Transverse colon (tissue), 4 donors: ENCODE measurements around the gene TERF2IP. TPM values are rescaled to one million over a fixed set of nuclear protein-coding genes. Genes with fewer than 3 reads are reported as not detected.

Source experiments
- DNase-seq: peaks from one replicate; pipeline ENCODE4 v3.0.0-alpha.2; 2019
- H3K27ac ChIP-seq, 4 donors: fragments of 200-600 bp; sonication (generic); 2 replicates each; pipeline ENCODE4 v1.5.1; 2016 to 2018; ENCODE audit warnings: inconsistent platforms in 4 of 4
- H3K27me3 ChIP-seq: fragments of 200-600 bp; sonication (generic); 2 replicates; pipeline ENCODE4 v1.5.1; 2017; ENCODE audit warnings: inconsistent platforms
- H3K36me3 ChIP-seq, 4 donors: fragments of 200-600 bp; sonication (generic); 2 replicates each; pipeline ENCODE4 v1.5.1; 2017 to 2019; ENCODE audit warnings: inconsistent platforms in 4 of 4
- H3K4me1 ChIP-seq, 4 donors: fragments of 200-600 bp; sonication (generic); 2 replicates each; pipeline ENCODE4 v1.5.1; 2017 to 2020; ENCODE audit warnings: inconsistent platforms in 4 of 4
- H3K4me3 ChIP-seq, 4 donors: fragments of 200-600 bp; sonication (generic); 1 replicate in 1 of 4; 2 replicates in 3 of 4; pipeline versions ENCODE4 v1.5.1 to v1.6.1; 2017 to 2019; ENCODE audit warnings: inconsistent platforms in 4 of 4
- H3K9me3 ChIP-seq, 2 donors: fragments of 200-600 bp; sonication (generic); 2 replicates each; pipeline ENCODE4 v1.5.1; 2017 to 2019; ENCODE audit warnings: inconsistent platforms in 2 of 2
- CTCF ChIP-seq, 5 experiments: fragments of 200-600 bp in 3 of 5; fragments of 450-650 bp in 2 of 5; sonication (generic) in 3 of 5; IDR thresholded peaks; 1 replicate in 2 of 5; 2 replicates in 3 of 5; pipeline ENCODE4 v1.5.1; 2016 to 2017; ENCODE audit warnings: antibody characterized with exemption in 5 of 5, inconsistent platforms in 3 of 5, mild to moderate bottlenecking in 2 of 5, moderate library complexity in 1 of 5
- EP300 ChIP-seq: sonication (generic); formaldehyde crosslinking; IDR thresholded peaks from one replicate; pipeline ENCODE4 v1.6.1; 2017; ENCODE audit warnings: antibody characterized with exemption, low read depth
- POLR2A ChIP-seq: fragments of 450-650 bp; IDR thresholded peaks from one replicate; pipeline ENCODE4 v1.6.1; 2016; ENCODE audit warnings: antibody characterized with exemption, mild to moderate bottlenecking, moderate library complexity
- POLR2AphosphoS5 ChIP-seq, 3 donors: sonication (generic); formaldehyde crosslinking; IDR thresholded peaks; one replicate each; pipeline ENCODE4 v1.6.1; 2016; ENCODE audit warnings: antibody characterized with exemption in 3 of 3
- WGBS, 2 donors: methylation state at CpG; one replicate each; pipeline ENCODE4 v1.1.5; 2018; ENCODE audit warnings: low coverage in 1 of 2; 5-methylcytosine and 5-hydroxymethylcytosine counted together
- in situ Hi-C, 4 donors: fragments of 200-750 bp; cut with MboI; loops; one replicate each; pipeline versions ENCODE4 v1.15.0 to v1.15.1; 2017; ENCODE audit warnings: low sequenced_read_pairs in 3 of 4, low pct_ligation_motif_present in 1 of 4, low pct_unique_long_range_greater_than_20kb in 1 of 4
- intact Hi-C: fragments of 100-400 bp; cut with DNase I; formaldehyde crosslinking; loops from one replicate; pipeline ENCODE4 v1.15.1; 2023; ENCODE audit warnings: low total_unique reads
- small RNA-seq, 4 donors: library from RNA; depleted of rRNA; stranded (forward); fragments of <200 nt; gene quantifications; one replicate each; pipeline ENCODE3, GENCODE V24; 2016
- total RNA-seq, 4 donors: library from RNA; depleted of rRNA; stranded (reverse); fragments of >200 nt; gene quantifications; one replicate each; pipeline ENCODE4 v1.1.0, GENCODE V29; 2016

TERF2IP gene
- total RNA-seq, 4 donors from 2014 or later: 20.9 to 50.0 (median 36.3) TPM

GRCh38 chr16:75702242-75702641 lies 54.7 kb downstream of the TERF2IP start:
- intact Hi-C loops: no loop called here
- in situ Hi-C loops: no loop called here
- WGBS, 2 donors: 62 to 83% methylated on average over 1 to 2 of the region's 2 CpGs
- no peak for DNase-seq
- Histone ChIP-seq H3K27ac (no peak overlapping the region), H3K4me1 (no peaks in the 10 kb centered on the region), H3K4me3 (no peak overlapping the region), H3K9me3 (no peaks in the 10 kb centered on the region), H3K27me3 (no peaks in the 10 kb centered on the region), H3K36me3 (no peaks in the 10 kb centered on the region)
- TF ChIP-seq EP300 (no peak), POLR2AphosphoS5 (IDR thresholded peaks at IDR 0.05) (no peak), POLR2A (no peak), CTCF (IDR thresholded peaks at IDR 0.05) (no peak)

- WGBS, 2 donors: 86 to 87% methylated on average over 2 to 4 of the region's 4 CpGs
- in situ Hi-C loops (no loop called here), intact Hi-C loops (no loop called here)
- TF ChIP-seq EP300 (no peak), POLR2A (no peak), CTCF (IDR thresholded peaks at IDR 0.05) (no peak), POLR2AphosphoS5 (IDR thresholded peaks at IDR 0.05) (no peak)
- DNase-seq: no peak
- no peaks in the 10 kb centered on the region for H3K36me3 ChIP-seq
- H3K27ac ChIP-seq: no peak overlapping the region
- H3K9me3 ChIP-seq: no peaks in the 10 kb centered on the region
- H3K4me1 ChIP-seq: no peaks in the 10 kb centered on the region
- H3K4me3 ChIP-seq: no peak overlapping the region
- H3K27me3 ChIP-seq: no peaks in the 10 kb centered on the region
Observed at GRCh38 chr16:75703306-75703705, 55.7 kb downstream of the TERF2IP start.

Small RNA genes within 50 kb of the gene (small RNA-seq; reads per million reads assigned to genes)
- gene RN7SL520P: 0 reads per million in 4 donors

Other genes starting within 250 kb of the TERF2IP start
- 100 to 1,000 TPM in 3 of 4 donors, 10 to 100 TPM in 1; 51.2 to 318 (median 145) TPM for gene CFDP1, start 214.3 kb upstream of the TERF2IP start, total RNA-seq
- gene TMEM170A, start 183.1 kb upstream of the TERF2IP start, total RNA-seq: 10 to 100 TPM; 16.5 to 96.7 (median 49.2) TPM
- gene CHST6, start 152.3 kb upstream of the TERF2IP start, total RNA-seq: 1 to 10 TPM; 1.7 to 3.7 (median 2.9) TPM
- 10 to 100 TPM; 17.6 to 52.0 (median 33.8) TPM for gene CHST5, start 111.7 kb upstream of the TERF2IP start, total RNA-seq
- 10 to 100 TPM in 1 of 4 donors, 1 to 10 TPM in 3; 1.5 to 12.5 (median 5.3) TPM for gene TMEM231, start 91.5 kb upstream of the TERF2IP start, total RNA-seq
- 100 to 1,000 TPM in 1 of 4 donors, 10 to 100 TPM in 3; 40.0 to 128 (median 81.3) TPM for gene GABARAPL2, start 81.4 kb upstream of the TERF2IP start, total RNA-seq
- gene ADAT1, start 24.5 kb upstream of the TERF2IP start, total RNA-seq: 10 to 100 TPM; 14.1 to 94.3 (median 49.1) TPM
- gene KARS1, start 108 bp upstream of the TERF2IP start, total RNA-seq: 10 to 100 TPM; 15.3 to 86.5 (median 76.4) TPM
- gene CPHXL2, start 29.2 kb downstream of the TERF2IP start, total RNA-seq: not detected
- gene DUXB, start 53.7 kb downstream of the TERF2IP start, total RNA-seq: not detected
- not detected for gene CPHXL, start 78.7 kb downstream of the TERF2IP start, total RNA-seq